Omental fat pad (tissue), 4 donors: Measurements from ENCODE around the gene RBX1. TPM values are rescaled to one million over a fixed set of nuclear protein-coding genes. Genes with fewer than 3 reads are reported as not detected.
"Not testable (repeated sequence)": the region's sequence is repeated elsewhere in the genome, so short reads cannot be mapped to it uniquely, and the experiment has no call there.

Experiments used
- ATAC-seq: fragments of 150-250 bp; one replicate; pipeline ENCODE4 v1.9.1; 2016; ENCODE audit warnings: mild to moderate bottlenecking, moderate library complexity; ENCODE audit not compliant: low FRiP score
- DNase-seq: peaks from one replicate; pipeline ENCODE4 v3.0.0-alpha.2; 2019; ENCODE audit warnings: low spot score
- CTCF ChIP-seq, 3 donors: fragments of 450-650 bp; IDR thresholded peaks; one replicate each; pipeline ENCODE4 v1.5.1; 2016 to 2017; ENCODE audit warnings: antibody characterized with exemption in 3 of 3, mild to moderate bottlenecking in 3 of 3, moderate library complexity in 2 of 3
- total RNA-seq, 4 donors: library from RNA; depleted of rRNA; stranded (reverse); fragments of >200 nt; gene quantifications; one replicate each; pipeline ENCODE4 v1.1.0, GENCODE V29; 2016

Gene RBX1
- total RNA-seq, 4 donors from 2014 or later, result 27.1 to 41.0 (median 39.1) TPM

- ATAC-seq (no peak), DNase-seq (no peak)
- TF ChIP-seq CTCF (IDR thresholded peaks at IDR 0.05), result no peak
These were observed 50.0 kb downstream of the RBX1 start for GRCh38 chr22:41000941-41001721.

- TF ChIP-seq CTCF (IDR thresholded peaks at IDR 0.05), result no peak
- ATAC-seq (peak; percentile 86), DNase-seq (no peak)
These were observed 50.5 kb downstream of the RBX1 start for GRCh38 chr22:41001722-41002122.

DNA sequence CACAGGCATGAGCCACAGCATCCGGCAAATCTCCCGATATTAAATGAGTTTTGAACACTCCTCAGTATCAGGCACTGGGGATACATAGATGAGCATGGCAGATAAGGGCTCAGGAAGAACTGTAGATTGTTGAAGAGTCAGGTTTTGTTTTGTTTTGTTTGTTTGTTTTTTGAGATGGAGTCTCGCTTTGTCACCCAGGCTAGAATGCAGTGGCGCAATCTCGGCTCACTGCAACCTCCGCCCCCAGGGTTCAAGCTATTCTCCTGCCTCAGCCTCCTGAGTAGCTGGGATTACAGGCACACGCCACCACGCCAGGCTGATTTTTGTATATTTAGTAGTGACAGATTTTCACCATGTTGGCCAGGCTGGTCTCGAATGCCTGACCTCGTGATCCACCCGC, 51.2 kb downstream of the RBX1 start:
- ATAC-seq, DNase-seq: not testable (repeated sequence)

- ATAC-seq (no peak), DNase-seq (no peak)
- no peak for TF ChIP-seq CTCF (IDR thresholded peaks at IDR 0.05)
These were observed 51.9 kb downstream of the RBX1 start for GRCh38 chr22:41003066-41003465.

DNA sequence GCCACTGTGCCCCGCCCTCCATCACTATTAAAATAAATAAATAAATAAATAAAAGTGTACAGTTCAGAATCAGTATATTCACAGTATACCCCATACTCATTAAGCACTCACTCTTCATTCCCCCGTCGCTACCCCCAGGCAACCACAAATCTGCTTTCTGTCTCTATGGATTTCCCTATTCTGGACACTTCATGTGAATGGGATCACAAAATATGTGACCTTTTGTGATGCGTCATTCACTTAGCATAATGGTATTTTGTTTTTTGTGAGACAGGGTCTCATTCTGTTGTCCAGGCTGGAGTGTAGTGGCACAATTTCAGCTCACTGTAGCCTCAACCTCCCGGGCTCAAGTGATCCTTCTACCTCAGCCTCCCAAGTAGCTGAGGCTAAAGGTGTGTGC, 52.8 kb downstream of the RBX1 start:
- ATAC-seq (no peak), DNase-seq (no peak)
- TF ChIP-seq CTCF (IDR thresholded peaks at IDR 0.05), result no peak

- TF ChIP-seq CTCF (IDR thresholded peaks at IDR 0.05), result no peak
- DNase-seq, result no peak
- ATAC-seq, result no peak
These were observed 58.2 kb downstream of the RBX1 start for GRCh38 chr22:41009222-41009948.

DNA sequence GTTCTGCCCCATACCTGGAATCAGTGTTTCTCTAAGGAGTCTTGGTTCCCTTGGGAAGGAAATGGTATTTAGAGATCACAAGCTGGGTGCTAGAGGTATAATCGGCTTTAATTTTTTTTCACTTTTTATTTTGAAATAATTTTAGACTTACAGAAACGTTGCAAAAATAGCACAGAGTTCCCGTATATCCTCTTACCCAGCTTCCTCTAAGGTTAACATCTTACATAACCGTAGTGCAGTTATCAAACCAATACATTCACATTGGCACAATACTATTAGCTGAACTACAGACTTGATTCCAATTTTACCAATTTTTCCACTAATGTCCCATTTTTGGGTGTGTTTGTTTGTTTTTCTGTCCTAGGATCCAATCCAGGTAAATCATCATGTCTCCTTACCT, 63.8 kb downstream of the RBX1 start:
- no peak for ATAC-seq
- no peak for DNase-seq
- TF ChIP-seq CTCF (IDR thresholded peaks at IDR 0.05), result no peak
